Osteocyte (in vitro differentiated cells): ENCODE results near the gene NINJ1. TPM values are rescaled to one million over a fixed set of nuclear protein-coding genes. Genes with fewer than 3 reads are reported as not detected.

Experiments
- DNase-seq: peaks from one replicate; pipeline ENCODE4 v3.0.0; 2021; ENCODE audit warnings: mixed read lengths; ENCODE audit not compliant: unreplicated experiment; ENCODE audit errors: extremely low spot score
- H3K27ac Mint-ChIP-seq: one replicate; pipeline ENCODE4 v1.8.0; 2021; ENCODE audit warnings: mild to moderate bottlenecking, mixed read lengths; ENCODE audit not compliant: unreplicated experiment
- H3K27me3 Mint-ChIP-seq: one replicate; pipeline ENCODE4 v1.8.0; 2021; ENCODE audit warnings: mixed read lengths; ENCODE audit not compliant: unreplicated experiment
- H3K36me3 Mint-ChIP-seq: one replicate; pipeline ENCODE4 v1.8.0; 2021; ENCODE audit warnings: mixed read lengths; ENCODE audit not compliant: unreplicated experiment
- H3K4me1 Mint-ChIP-seq: one replicate; pipeline ENCODE4 v1.8.0; 2021; ENCODE audit warnings: mixed read lengths; ENCODE audit not compliant: unreplicated experiment
- H3K4me3 Mint-ChIP-seq: one replicate; pipeline ENCODE4 v1.8.0; 2021; ENCODE audit warnings: mild to moderate bottlenecking, moderate library complexity, mixed read lengths; ENCODE audit not compliant: unreplicated experiment
- H3K9me3 Mint-ChIP-seq: one replicate; pipeline ENCODE4 v1.8.0; 2021; ENCODE audit warnings: mixed read lengths; ENCODE audit not compliant: unreplicated experiment
- CTCF ChIP-seq: fragments of 200-600 bp; sonication (generic); IDR thresholded peaks from 2 replicates; pipeline ENCODE4 v1.5.0; 2021; ENCODE audit warnings: antibody characterized with exemption, mild to moderate bottlenecking, moderate library complexity
- total RNA-seq: library from RNA; stranded (reverse); gene quantifications from 2 replicates; pipeline ENCODE4 v1.2.1, GENCODE V29; 2021

Gene NINJ1
- total RNA-seq, 1 donor from 2014 or later, result 32.9 TPM

DNA sequence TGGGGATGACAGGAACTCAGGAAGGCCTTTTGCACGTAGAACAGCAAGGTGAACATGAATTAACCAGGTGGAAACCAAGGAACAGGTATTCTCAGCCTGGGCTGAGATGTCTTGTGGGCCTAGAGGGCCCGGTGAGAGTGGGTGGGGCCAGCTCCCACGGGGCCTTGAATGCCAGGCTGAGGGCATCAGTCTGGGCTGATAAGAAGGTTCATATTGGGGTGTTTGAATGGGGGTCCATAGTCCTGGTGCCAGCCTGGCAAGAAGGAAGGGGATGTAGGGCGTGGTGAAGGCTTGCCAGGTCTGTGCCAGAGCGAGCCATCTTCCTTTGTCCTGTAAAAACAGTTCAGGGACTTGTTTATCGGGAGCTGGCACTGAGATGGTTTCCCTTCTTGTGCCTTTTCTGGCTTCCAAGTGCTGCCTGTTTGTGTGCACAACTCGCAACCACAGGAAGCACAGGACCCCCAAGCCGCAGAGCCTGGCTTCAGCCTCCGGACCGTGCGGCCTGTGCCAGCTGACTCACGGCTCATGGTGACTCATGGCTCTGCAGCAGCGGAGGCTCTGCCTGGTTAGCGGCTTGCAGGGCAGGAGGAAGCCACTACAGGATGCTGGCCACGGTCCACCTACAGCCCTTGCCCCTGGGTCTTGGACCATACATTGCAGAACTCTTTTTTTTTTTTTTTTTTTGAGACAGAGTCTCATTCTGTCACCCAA, 35.7 kb downstream of the NINJ1 start:
- peak; percentile 94 for DNase-seq
- TF ChIP-seq CTCF, result no peak
- H3K9me3 Mint-ChIP-seq, result peaks cover 5% of the 10 kb centered on the region
- H3K4me3 Mint-ChIP-seq, result peak overlapping the region; percentile 79
- peaks cover 39% of the 10 kb centered on the region for H3K4me1 Mint-ChIP-seq
- H3K36me3 Mint-ChIP-seq, result peaks cover 10% of the 10 kb centered on the region
- no peaks in the 10 kb centered on the region for H3K27me3 Mint-ChIP-seq
- H3K27ac Mint-ChIP-seq, result peak overlapping the region; percentile 92

DNA sequence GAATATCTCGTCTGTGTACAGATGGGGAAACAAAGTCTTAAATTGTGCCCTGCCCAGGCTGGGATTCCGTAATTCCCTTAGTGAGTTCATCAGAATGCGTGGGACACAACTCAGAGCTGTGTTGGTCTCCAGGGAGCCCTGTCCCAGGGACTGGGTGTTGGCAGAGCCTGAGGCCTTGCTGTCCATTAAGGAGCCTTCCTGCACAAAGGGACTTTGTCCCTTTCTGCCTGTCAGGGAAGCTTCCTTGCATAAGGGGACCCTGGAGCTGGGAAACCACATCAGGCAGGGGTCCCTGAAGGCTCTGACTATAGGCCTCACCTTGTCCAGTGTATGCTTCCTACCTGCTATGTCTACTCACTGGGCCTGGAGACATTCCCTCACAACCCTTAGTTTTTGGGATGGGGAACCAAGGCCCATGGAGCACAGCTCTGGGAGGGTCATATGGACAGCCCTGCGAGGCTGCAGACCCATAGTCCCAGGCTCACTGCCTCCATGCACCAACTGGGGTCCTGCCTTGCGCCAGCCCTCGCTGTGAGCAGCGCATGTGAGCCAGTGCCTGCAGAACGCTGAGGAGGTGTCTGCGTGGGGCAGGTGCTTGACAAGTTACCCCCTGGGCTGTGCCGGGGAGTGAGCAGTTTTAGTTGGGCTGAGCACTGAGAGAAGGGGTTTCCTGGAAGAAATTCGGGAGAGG, 36.4 kb downstream of the NINJ1 start:
- Mint-ChIP-seq H3K9me3 (peaks cover 4% of the 10 kb centered on the region), H3K4me3 (peak overlapping the region; percentile 79), H3K27ac (peak overlapping the region; percentile 92), H3K4me1 (peaks cover 42% of the 10 kb centered on the region), H3K27me3 (no peaks in the 10 kb centered on the region), H3K36me3 (peaks cover 5% of the 10 kb centered on the region)
- no peak for TF ChIP-seq CTCF
- DNase-seq, result no peak

- TF ChIP-seq CTCF, result no peak
Measured at GRCh38 chr9:93096811-93097382, 37.2 kb downstream of the NINJ1 start.

DNA sequence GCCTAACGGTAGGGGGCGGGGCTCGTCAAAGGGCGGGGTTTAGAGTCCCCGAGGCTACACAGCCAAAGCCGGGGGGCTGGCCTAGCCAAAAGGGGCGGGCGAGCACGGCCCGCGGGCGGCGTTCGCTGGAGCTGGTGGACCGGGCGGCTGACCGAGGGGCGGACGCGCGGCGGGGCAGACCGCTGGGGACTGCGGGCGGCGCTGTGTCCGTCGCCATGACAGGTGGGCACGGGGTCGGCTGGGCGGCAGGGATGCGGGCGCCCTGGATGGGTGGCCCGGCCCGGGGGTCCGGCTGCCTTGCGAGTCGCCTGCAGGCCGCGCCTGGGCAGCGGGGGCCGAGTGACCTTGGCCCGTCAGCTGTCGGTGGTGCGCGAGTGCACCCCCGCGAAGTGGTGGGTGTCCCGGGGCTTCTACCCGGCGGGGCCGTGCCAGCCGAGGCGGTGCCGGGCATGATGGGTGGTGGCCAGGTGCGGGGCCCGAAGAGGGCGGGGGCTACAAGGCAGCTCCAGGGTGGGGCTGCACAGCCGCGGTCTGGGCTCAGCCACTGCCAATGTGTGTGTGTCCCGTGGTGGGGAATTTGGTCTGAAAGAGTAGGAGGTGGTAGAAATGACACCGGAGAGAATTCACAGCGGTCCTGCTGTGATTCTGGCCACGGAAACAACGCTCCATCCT, 37.8 kb downstream of the NINJ1 start, which contains the start of gene CARD19:
TSS of gene CARD19 (plus strand) at position 87 of the 672 bp plus-strand sequence. CDS start at position 216, 129 bp downstream.
- peak within 1 kb of the TSS; percentile 79 for H3K4me3 Mint-ChIP-seq
- peaks cover 1% of the 10 kb centered on the region for H3K9me3 Mint-ChIP-seq
- no peak for DNase-seq
- no peaks in the 10 kb centered on the region for H3K36me3 Mint-ChIP-seq
- peak within 1 kb of the TSS; percentile 94 for H3K27ac Mint-ChIP-seq
- TF ChIP-seq CTCF, result peak; percentile 14
- H3K27me3 Mint-ChIP-seq, result no peaks in the 10 kb centered on the region
- H3K4me1 Mint-ChIP-seq, result peaks cover 42% of the 10 kb centered on the region

More at GRCh38 chr9:93096811-93097382, 37.2 kb downstream of the NINJ1 start:
- Mint-ChIP-seq H3K9me3 (no peaks in the 10 kb centered on the region), H3K4me3 (peak overlapping the region; percentile 79), H3K4me1 (peaks cover 42% of the 10 kb centered on the region), H3K27me3 (no peaks in the 10 kb centered on the region), H3K36me3 (no peaks in the 10 kb centered on the region), H3K27ac (peak overlapping the region; percentile 92)
- no peak for DNase-seq
